Activated CD4-positive, alpha-beta memory T cell treated with anti-CD3 and anti-CD28 coated beads for 36 hours (primary cell): Measurements from ENCODE around the gene SERTAD1. TPM values are rescaled to one million over a fixed set of nuclear protein-coding genes. Genes with fewer than 3 reads are reported as not detected.
"Not testable (repeated sequence)": the region's sequence is repeated elsewhere in the genome, so short reads cannot be mapped to it uniquely, and the experiment has no call there.

Experiments used
- CTCF ChIA-PET: fragments of 350-600 bp; sonication (Branson Sonifier 250); formaldehyde crosslinking; loops from one replicate; lab custom pipeline; 2021; ENCODE audit warnings: antibody characterized with exemption, inconsistent platforms; lab: Charles Lee
- POLR2A ChIA-PET: fragments of 350-600 bp; sonication (Branson Sonifier 250); formaldehyde crosslinking; loops from one replicate; lab custom pipeline; 2021; ENCODE audit warnings: antibody characterized with exemption; lab: Charles Lee
- DNase-seq: peaks from one replicate; pipeline ENCODE4 v3.0.0-alpha.2; 2020
- H3K27ac Mint-ChIP-seq: one replicate; pipeline ENCODE4 v1.8.0; 2021; ENCODE audit warnings: mixed read lengths
- H3K27me3 Mint-ChIP-seq: one replicate; pipeline ENCODE4 v1.8.0; 2021; ENCODE audit warnings: mixed read lengths
- H3K36me3 Mint-ChIP-seq: one replicate; pipeline ENCODE4 v1.8.0; 2021; ENCODE audit warnings: mixed read lengths
- H3K4me1 Mint-ChIP-seq: one replicate; pipeline ENCODE4 v1.8.0; 2021; ENCODE audit warnings: low read depth, mixed read lengths
- H3K4me3 Mint-ChIP-seq: one replicate; pipeline ENCODE4 v1.8.0; 2021; ENCODE audit warnings: mild to moderate bottlenecking, mixed read lengths
- H3K9me3 Mint-ChIP-seq: one replicate; pipeline ENCODE4 v1.8.0; 2021; ENCODE audit warnings: mixed read lengths
- intact Hi-C: fragments of 100-400 bp; cut with micrococcal nuclease; formaldehyde crosslinking; loops from one replicate; pipeline ENCODE4 v1.15.1; 2023
- total RNA-seq, 2 experiments: library from RNA; stranded (reverse); gene quantifications; one replicate each; pipeline ENCODE4 v1.2.3, GENCODE V29; 2021

Gene SERTAD1
- total RNA-seq, 2 experiments from 2014 or later = 11.5 to 12.6 TPM

GRCh38 chr19:40464059-40465024 lies 38.5 kb upstream of the SERTAD1 start:
- H3K27ac Mint-ChIP-seq = no peak overlapping the region
- intact Hi-C loops = loop anchor here (1.0 to 10.0 kb wide), 6 partner anchors 20 to 290 kb away; partner anchors contain the start of genes ACTMAP, SERTAD3 and SNRPA

GRCh38 chr19:40463587-40464037 lies 37.8 kb upstream of the SERTAD1 start:
- not testable (repeated sequence) for H3K27ac Mint-ChIP-seq, DNase-seq, H3K4me3 Mint-ChIP-seq, H3K9me3 Mint-ChIP-seq, H3K36me3 Mint-ChIP-seq
- CTCF ChIA-PET = interaction anchor here (0.6 to 4.1 kb wide), 27 partner anchors 8 to 610 kb away, joined by 3 to 32 read pairs (median 4); partner anchors contain the start of genes PRX, SERTAD1 and SERTAD3
- POLR2A ChIA-PET = interaction anchor here (1.0 to 4.3 kb wide), 5 partner anchors 20 to 46 kb away, joined by 4 to 20 read pairs (median 5); partner anchors contain the start of genes SERTAD1 and SERTAD3
- intact Hi-C loops = loop anchor here (2.0 to 10.0 kb wide), 5 partner anchors 37 to 291 kb away; partner anchors contain the start of genes ACTMAP and SNRPA
- Mint-ChIP-seq H3K27me3 (peaks cover 10% of the 10 kb centered on the region), H3K4me1 (peaks cover 31% of the 10 kb centered on the region)

More at GRCh38 chr19:40464059-40465024, 38.5 kb upstream of the SERTAD1 start:
- Mint-ChIP-seq H3K4me1 (peaks cover 31% of the 10 kb centered on the region), H3K4me3 (peak overlapping the region; percentile 76), H3K27me3 (peaks cover 10% of the 10 kb centered on the region), H3K36me3 (peaks cover 5% of the 10 kb centered on the region), H3K9me3 (no peaks in the 10 kb centered on the region)
- POLR2A ChIA-PET = interaction anchor here (1.0 to 4.3 kb wide), 3 partner anchors 21 to 46 kb away, joined by 4 to 20 read pairs (median 4); partner anchors contain the start of genes SERTAD1 and SERTAD3
- peak; percentile 83 for DNase-seq
- CTCF ChIA-PET = interaction anchor here (0.6 to 4.1 kb wide), 34 partner anchors 9 to 610 kb away, joined by 3 to 32 read pairs (median 4); partner anchors contain the start of genes PRX, SERTAD1 and SERTAD3

- Mint-ChIP-seq H3K27ac (no peak overlapping the region), H3K27me3 (peaks cover 6% of the 10 kb centered on the region), H3K4me1 (peaks cover 28% of the 10 kb centered on the region), H3K36me3 (peaks cover 5% of the 10 kb centered on the region), H3K4me3 (no peak overlapping the region), H3K9me3 (no peaks in the 10 kb centered on the region)
- ChIA-PET CTCF (no interaction called here), POLR2A (interaction anchor here (0.7 kb wide), 1 partner anchor 405 kb away, joined by 5 read pairs; no protein-coding TSS in a partner anchor)
- no peak for DNase-seq
- intact Hi-C loops = loop anchor here (10.0 kb wide), 3 partner anchors 57 to 293 kb away; partner anchors contain the start of genes ACTMAP and SNRPA
These were observed 36.0 kb upstream of the SERTAD1 start for GRCh38 chr19:40461669-40462221.

GRCh38 chr19:40460185-40460584 lies 34.4 kb upstream of the SERTAD1 start:
- intact Hi-C loops = loop anchor here (10.0 kb wide), 3 partner anchors 55 to 295 kb away; partner anchors contain the start of genes ACTMAP and SNRPA
- Mint-ChIP-seq H3K9me3 (no peaks in the 10 kb centered on the region), H3K4me3 (no peak overlapping the region), H3K4me1 (peaks cover 17% of the 10 kb centered on the region), H3K36me3 (no peaks in the 10 kb centered on the region), H3K27ac (no peak overlapping the region), H3K27me3 (no peaks in the 10 kb centered on the region)
- ChIA-PET CTCF (interaction anchor here (0.7 kb wide), 1 partner anchor 39 kb away, joined by 3 read pairs; no protein-coding TSS in a partner anchor), POLR2A (no interaction called here)
- no peak for DNase-seq

- H3K27me3 Mint-ChIP-seq = no peaks in the 10 kb centered on the region
- POLR2A ChIA-PET = no interaction called here
- H3K4me3 Mint-ChIP-seq = no peak overlapping the region
- intact Hi-C loops = no loop called here
- no peaks in the 10 kb centered on the region for H3K9me3 Mint-ChIP-seq
- no peaks in the 10 kb centered on the region for H3K36me3 Mint-ChIP-seq
- peaks cover 6% of the 10 kb centered on the region for H3K4me1 Mint-ChIP-seq
- CTCF ChIA-PET = no interaction called here
- no peak for DNase-seq
- H3K27ac Mint-ChIP-seq = no peak overlapping the region
These were observed 32.8 kb upstream of the SERTAD1 start for GRCh38 chr19:40458597-40458974.

- CTCF ChIA-PET = no interaction called here
These were observed 32.3 kb upstream of the SERTAD1 start for GRCh38 chr19:40457953-40458596.

GRCh38 chr19:40457048-40457447 lies 31.3 kb upstream of the SERTAD1 start:
- H3K4me3 Mint-ChIP-seq = no peak overlapping the region
- H3K4me1 Mint-ChIP-seq = no peaks in the 10 kb centered on the region
- ChIA-PET CTCF (no interaction called here), POLR2A (no interaction called here)
- H3K36me3 Mint-ChIP-seq = no peaks in the 10 kb centered on the region
- DNase-seq = no peak
- no peaks in the 10 kb centered on the region for H3K27me3 Mint-ChIP-seq
- no peak overlapping the region for H3K27ac Mint-ChIP-seq
- no peaks in the 10 kb centered on the region for H3K9me3 Mint-ChIP-seq
- intact Hi-C loops = no loop called here

More at GRCh38 chr19:40457953-40458596, 32.3 kb upstream of the SERTAD1 start:
- H3K4me3 Mint-ChIP-seq = no peak overlapping the region
- H3K36me3 Mint-ChIP-seq = no peaks in the 10 kb centered on the region
- H3K4me1 Mint-ChIP-seq = peaks cover 3% of the 10 kb centered on the region
- no peak for DNase-seq
- H3K9me3 Mint-ChIP-seq = no peaks in the 10 kb centered on the region
- H3K27me3 Mint-ChIP-seq = no peaks in the 10 kb centered on the region
- POLR2A ChIA-PET = no interaction called here
- no peak overlapping the region for H3K27ac Mint-ChIP-seq
- intact Hi-C loops = no loop called here

GRCh38 chr19:40453943-40454342 lies 28.2 kb upstream of the SERTAD1 start:
- POLR2A ChIA-PET, H3K9me3 Mint-ChIP-seq, H3K4me1 Mint-ChIP-seq, H3K4me3 Mint-ChIP-seq, H3K27ac Mint-ChIP-seq, DNase-seq, intact Hi-C loops, H3K27me3 Mint-ChIP-seq, H3K36me3 Mint-ChIP-seq: not testable (repeated sequence)
- CTCF ChIA-PET = interaction anchor here (0.8 to 2.2 kb wide), 3 partner anchors 11 to 181 kb away, joined by 3 to 13 read pairs (median 5); partner anchors contain the start of gene BLVRB

- no peaks in the 10 kb centered on the region for H3K4me1 Mint-ChIP-seq
- no peak overlapping the region for H3K27ac Mint-ChIP-seq
- no peaks in the 10 kb centered on the region for H3K27me3 Mint-ChIP-seq
- intact Hi-C loops = no loop called here
- H3K36me3 Mint-ChIP-seq = no peaks in the 10 kb centered on the region
- POLR2A ChIA-PET = interaction anchor here (0.6 to 0.9 kb wide), 2 partner anchors 64 to 684 kb away, joined by 3 to 4 read pairs; no protein-coding TSS in a partner anchor
- CTCF ChIA-PET = interaction anchor here (0.8 to 2.2 kb wide), 3 partner anchors 12 to 181 kb away, joined by 3 to 13 read pairs (median 5); partner anchors contain the start of gene BLVRB
- no peak overlapping the region for H3K4me3 Mint-ChIP-seq
- no peak for DNase-seq
- H3K9me3 Mint-ChIP-seq = no peaks in the 10 kb centered on the region
These were observed 27.5 kb upstream of the SERTAD1 start for GRCh38 chr19:40453151-40453735.

GRCh38 chr19:40452016-40452415 lies 26.2 kb upstream of the SERTAD1 start:
- POLR2A ChIA-PET = interaction anchor here (0.6 to 0.9 kb wide), 2 partner anchors 682 to 1271 kb away, joined by 3 read pairs; no protein-coding TSS in a partner anchor
- H3K36me3 Mint-ChIP-seq = no peaks in the 10 kb centered on the region

More at GRCh38 chr19:40452016-40452415, 26.2 kb upstream of the SERTAD1 start:
- Mint-ChIP-seq H3K4me1 (no peaks in the 10 kb centered on the region), H3K27me3 (no peaks in the 10 kb centered on the region), H3K9me3 (no peaks in the 10 kb centered on the region), H3K27ac (no peak overlapping the region), H3K4me3 (no peak overlapping the region)
- intact Hi-C loops = no loop called here
- DNase-seq = no peak
- CTCF ChIA-PET = interaction anchor here (1.2 to 1.4 kb wide), 2 partner anchors 12 to 183 kb away, joined by 3 to 4 read pairs; no protein-coding TSS in a partner anchor
